ENCODE data around the gene KIRREL2. TPM values are rescaled to one million over a fixed set of nuclear protein-coding genes. Genes with fewer than 3 reads are reported as not detected.
A peak's percentile ranks its signal among the peaks of the same experiment; 100 is the strongest.

The KIRREL2 gene
- polyA plus RNA-seq, 3 donors, result not detected

- 13% methylated on average over 8 of the region's 9 CpGs for WGBS (ENCODE audit: insufficient coverage)
- H3K79me2 ChIP-seq (ENCODE audit: insufficient read depth, low read length), result peaks cover 57% of the 10 kb centered on the region
- Mint-ChIP-seq H3K4me3 (peak within 1 kb of the TSS; percentile 95 to 97), H3K9me3 (peaks cover 0 to 1% (median 0%) of the 10 kb centered on the region in 7 donors), H3K4me1 (peaks cover 71% of the 10 kb centered on the region), H3K27me3 (ENCODE audit: low read depth in 3 of 3) (peaks cover 0 to 9% (median 0%) of the 10 kb centered on the region in 3 donors), H3K36me3 (peaks cover 33 to 41% of the 10 kb centered on the region in 2 donors), H3K27ac (peak within 1 kb of the TSS; percentile 96 to 100 (median 100))
- H3K27ac ChIP-seq (ENCODE audit: low read depth in 1 of 2, low read length in 2 of 2), result peak within 1 kb of the TSS; percentile 97 to 98
- peaks cover 86 to 99% of the 10 kb centered on the region in 2 donors for H3K4me1 ChIP-seq (ENCODE audit: control insufficient read depth in 1 of 2, insufficient read depth in 2 of 2, low read length in 2 of 2)
- TF ChIP-seq CTCF (IDR thresholded peaks at IDR 0.05), result no peak
- H4K20me1 ChIP-seq (ENCODE audit: insufficient read depth, low read length), result no peaks in the 10 kb centered on the region
- H3K36me3 ChIP-seq (replicated peaks in 1 of 2; ENCODE audit: control insufficient read depth in 1 of 2, insufficient read depth in 2 of 2, low read length in 2 of 2), result peaks cover 18 to 21% of the 10 kb centered on the region in 2 donors
- intact Hi-C loops (cut with micrococcal nuclease), result loop anchor here in 1 of 2 donors (10.0 kb wide), 4 partner anchors 147 to 463 kb away; partner anchors contain the start of genes FFAR2, IGFLR1, LIN37 and OVOL3
- no peaks in the 10 kb centered on the region for H3K9me3 ChIP-seq (replicated peaks in 1 of 2; ENCODE audit: control insufficient read depth in 1 of 2, insufficient read depth in 1 of 2, low read length in 2 of 2)
- H3K4me2 ChIP-seq (replicated peaks; ENCODE audit: extremely low read depth, low read length, poor library complexity, severe bottlenecking), result peak within 1 kb of the TSS; percentile 100
- H3K27me3 ChIP-seq (ENCODE audit: control insufficient read depth in 2 of 2, insufficient read depth in 2 of 2, low read length in 2 of 2), result no peaks in the 10 kb centered on the region
- DNase-seq, result peak; percentile 55 to 68 (median 57)
- H2AFZ ChIP-seq (ENCODE audit: insufficient read depth, low read depth, low read length, poor library complexity, severe bottlenecking), result no peak within 1 kb of the TSS
- H3K9ac ChIP-seq (ENCODE audit: insufficient read depth, low read length, poor library complexity, severe bottlenecking), result peak within 1 kb of the TSS; percentile 82
- H3K4me3 ChIP-seq (replicated peaks in 1 of 3; ENCODE audit: low read depth in 2 of 3, low read length in 3 of 3), result peak within 1 kb of the TSS; percentile 51 to 99 (median 97)
Observed at GRCh38 chr19:35908010-35908441, 51.3 kb downstream of the KIRREL2 start, which contains the start of gene TYROBP. Gene TYROBP (minus strand): TSS chr19:35908295. CDS start chr19:35908228, 67 bp downstream.

GRCh38 chr19:35908973-35909683 is 52.4 kb downstream of the KIRREL2 start:
- Histone ChIP-seq H3K4me3 (replicated peaks in 1 of 3; ENCODE audit: low read depth in 2 of 3, low read length in 3 of 3) (peak overlapping the region; percentile 51 to 99 (median 97)), H3K36me3 (replicated peaks in 1 of 2; ENCODE audit: control insufficient read depth in 1 of 2, insufficient read depth in 2 of 2, low read length in 2 of 2) (peaks cover 18 to 20% of the 10 kb centered on the region in 2 donors), H3K27ac (ENCODE audit: low read depth in 1 of 2, low read length in 2 of 2) (peak overlapping the region; percentile 97 to 98), H3K4me2 (replicated peaks; ENCODE audit: extremely low read depth, low read length, poor library complexity, severe bottlenecking) (peak overlapping the region; percentile 100), H3K79me2 (ENCODE audit: insufficient read depth, low read length) (peaks cover 50% of the 10 kb centered on the region), H2AFZ (ENCODE audit: insufficient read depth, low read depth, low read length, poor library complexity, severe bottlenecking) (no peak overlapping the region), H3K4me1 (ENCODE audit: control insufficient read depth in 1 of 2, insufficient read depth in 2 of 2, low read length in 2 of 2) (peaks cover 86 to 99% of the 10 kb centered on the region in 2 donors), H4K20me1 (ENCODE audit: insufficient read depth, low read length) (no peaks in the 10 kb centered on the region), H3K27me3 (ENCODE audit: control insufficient read depth in 2 of 2, insufficient read depth in 2 of 2, low read length in 2 of 2) (no peaks in the 10 kb centered on the region), H3K9ac (ENCODE audit: insufficient read depth, low read length, poor library complexity, severe bottlenecking) (peak overlapping the region; percentile 82), H3K9me3 (replicated peaks in 1 of 2; ENCODE audit: control insufficient read depth in 1 of 2, insufficient read depth in 1 of 2, low read length in 2 of 2) (no peaks in the 10 kb centered on the region)
- peak overlapping the region; percentile 96 to 100 (median 100) for H3K27ac Mint-ChIP-seq
- 22% methylated on average over 6 of the region's 10 CpGs for WGBS (ENCODE audit: insufficient coverage)
- peaks cover 0 to 1% (median 0%) of the 10 kb centered on the region in 7 donors for H3K9me3 Mint-ChIP-seq
- peak; percentile 99 to 100 (median 100) for DNase-seq
- TF ChIP-seq CTCF (IDR thresholded peaks at IDR 0.05), result no peak
- H3K36me3 Mint-ChIP-seq, result peaks cover 31 to 39% of the 10 kb centered on the region in 2 donors
- H3K4me3 Mint-ChIP-seq, result peak overlapping the region; percentile 95 to 97
- H3K4me1 Mint-ChIP-seq, result peaks cover 73% of the 10 kb centered on the region
- peaks cover 0 to 2% (median 0%) of the 10 kb centered on the region in 3 donors for H3K27me3 Mint-ChIP-seq (ENCODE audit: low read depth in 3 of 3)
- intact Hi-C loops (cut with micrococcal nuclease), result loop anchor here in 1 of 2 donors (10.0 kb wide), 4 partner anchors 146 to 464 kb away; partner anchors contain the start of genes FFAR2, IGFLR1, LIN37 and OVOL3

Measured in CD14-positive monocyte (primary cell).